OCI-LY1 (cell line): ENCODE measurements around the gene RBL2.

Experiments used
- EZH2 ChIP-seq: fragments of 200-600 bp; sonication (generic), shearing (Covaris generic); IDR thresholded peaks from 2 replicates; pipeline ENCODE4 v1.8.0; 2017; ENCODE audit warnings: borderline replicate concordance, mixed run types, mild to moderate bottlenecking, antibody characterized with exemption, low read length, moderate library complexity, mixed read lengths
- TF ChIP-seq, protein P1 (sequence below): fragments of 200-600 bp; sonication (generic), shearing (Covaris generic); IDR thresholded peaks from 2 replicates; pipeline ENCODE4 v1.5.1; 2017; ENCODE audit warnings: mild to moderate bottlenecking, antibody characterized with exemption, low read length, moderate library complexity, mixed read lengths

GRCh38 chr16:53515811-53516210 lies 81.5 kb downstream of the RBL2 start:
- TF ChIP-seq, protein P1, sequence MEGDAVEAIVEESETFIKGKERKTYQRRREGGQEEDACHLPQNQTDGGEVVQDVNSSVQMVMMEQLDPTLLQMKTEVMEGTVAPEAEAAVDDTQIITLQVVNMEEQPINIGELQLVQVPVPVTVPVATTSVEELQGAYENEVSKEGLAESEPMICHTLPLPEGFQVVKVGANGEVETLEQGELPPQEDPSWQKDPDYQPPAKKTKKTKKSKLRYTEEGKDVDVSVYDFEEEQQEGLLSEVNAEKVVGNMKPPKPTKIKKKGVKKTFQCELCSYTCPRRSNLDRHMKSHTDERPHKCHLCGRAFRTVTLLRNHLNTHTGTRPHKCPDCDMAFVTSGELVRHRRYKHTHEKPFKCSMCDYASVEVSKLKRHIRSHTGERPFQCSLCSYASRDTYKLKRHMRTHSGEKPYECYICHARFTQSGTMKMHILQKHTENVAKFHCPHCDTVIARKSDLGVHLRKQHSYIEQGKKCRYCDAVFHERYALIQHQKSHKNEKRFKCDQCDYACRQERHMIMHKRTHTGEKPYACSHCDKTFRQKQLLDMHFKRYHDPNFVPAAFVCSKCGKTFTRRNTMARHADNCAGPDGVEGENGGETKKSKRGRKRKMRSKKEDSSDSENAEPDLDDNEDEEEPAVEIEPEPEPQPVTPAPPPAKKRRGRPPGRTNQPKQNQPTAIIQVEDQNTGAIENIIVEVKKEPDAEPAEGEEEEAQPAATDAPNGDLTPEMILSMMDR = no peak
- no peak for TF ChIP-seq EZH2
